Measurements from ENCODE around the gene GH2. TPM values are rescaled to one million over a fixed set of nuclear protein-coding genes. Genes with fewer than 3 reads are reported as not detected.
"Not testable (repeated sequence)": the region's sequence is repeated elsewhere in the genome, so short reads cannot be mapped to it uniquely, and the experiment has no call there.

GH2 gene
- total RNA-seq, 1 donor from 2014 or later, result not detected

GRCh38 chr17:63892316-63893037, 10.7 kb upstream of the GH2 start:
- H3K27me3 Mint-ChIP-seq (ENCODE audit: unreplicated experiment), result peaks cover 35% of the 10 kb centered on the region
- not testable (repeated sequence) for H3K9me3 Mint-ChIP-seq (ENCODE audit: unreplicated experiment); H3K4me1 Mint-ChIP-seq (ENCODE audit: unreplicated experiment); H3K27ac Mint-ChIP-seq (ENCODE audit: unreplicated experiment); H3K4me3 Mint-ChIP-seq (ENCODE audit: unreplicated experiment); H3K36me3 Mint-ChIP-seq (ENCODE audit: unreplicated experiment); DNase-seq (ENCODE audit: extremely low spot score, unreplicated experiment)
- peak; percentile 33 for TF ChIP-seq CTCF (IDR thresholded peaks at IDR 0.05)

GRCh38 chr17:63889026-63889848, 7.5 kb upstream of the GH2 start:
- H3K9me3 Mint-ChIP-seq (ENCODE audit: unreplicated experiment); H3K36me3 Mint-ChIP-seq (ENCODE audit: unreplicated experiment); H3K27ac Mint-ChIP-seq (ENCODE audit: unreplicated experiment); H3K4me3 Mint-ChIP-seq (ENCODE audit: unreplicated experiment); DNase-seq (ENCODE audit: extremely low spot score, unreplicated experiment); H3K4me1 Mint-ChIP-seq (ENCODE audit: unreplicated experiment): not testable (repeated sequence)
- TF ChIP-seq CTCF (IDR thresholded peaks at IDR 0.05), result peak; percentile 51
- H3K27me3 Mint-ChIP-seq (ENCODE audit: unreplicated experiment), result peaks cover 47% of the 10 kb centered on the region

DNA sequence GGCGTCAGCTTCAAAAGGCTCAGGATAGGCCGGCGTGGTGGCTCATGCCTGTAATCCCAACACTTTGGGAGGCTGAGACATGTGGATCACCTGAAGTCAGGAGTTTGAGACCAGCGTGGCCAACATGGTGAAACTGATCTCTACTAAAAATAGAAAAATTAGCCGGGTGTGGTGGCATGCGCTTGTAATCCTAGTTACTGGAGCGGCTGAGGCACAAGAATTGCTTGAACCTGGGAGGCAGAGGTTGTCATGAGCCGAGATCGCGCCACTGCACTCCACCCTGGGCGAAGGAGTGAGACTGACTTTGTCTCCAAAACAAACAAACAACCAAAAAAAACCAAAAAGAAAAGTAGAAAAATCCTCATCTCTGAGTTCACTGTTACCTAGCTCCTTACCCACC, 3.4 kb upstream of the GH2 start:
- not testable (repeated sequence) for H3K4me1 Mint-ChIP-seq (ENCODE audit: unreplicated experiment); H3K9me3 Mint-ChIP-seq (ENCODE audit: unreplicated experiment); H3K4me3 Mint-ChIP-seq (ENCODE audit: unreplicated experiment); DNase-seq (ENCODE audit: extremely low spot score, unreplicated experiment); H3K27ac Mint-ChIP-seq (ENCODE audit: unreplicated experiment); H3K36me3 Mint-ChIP-seq (ENCODE audit: unreplicated experiment)
- peaks cover 22% of the 10 kb centered on the region for H3K27me3 Mint-ChIP-seq (ENCODE audit: unreplicated experiment)

GRCh38 chr17:63882626-63883126, 932 bp upstream of the GH2 start:
- H3K4me3 Mint-ChIP-seq (ENCODE audit: unreplicated experiment); H3K36me3 Mint-ChIP-seq (ENCODE audit: unreplicated experiment); H3K4me1 Mint-ChIP-seq (ENCODE audit: unreplicated experiment); DNase-seq (ENCODE audit: extremely low spot score, unreplicated experiment); H3K27ac Mint-ChIP-seq (ENCODE audit: unreplicated experiment); H3K9me3 Mint-ChIP-seq (ENCODE audit: unreplicated experiment): not testable (repeated sequence)
- peaks cover 39% of the 10 kb centered on the region for H3K27me3 Mint-ChIP-seq (ENCODE audit: unreplicated experiment)

DNA sequence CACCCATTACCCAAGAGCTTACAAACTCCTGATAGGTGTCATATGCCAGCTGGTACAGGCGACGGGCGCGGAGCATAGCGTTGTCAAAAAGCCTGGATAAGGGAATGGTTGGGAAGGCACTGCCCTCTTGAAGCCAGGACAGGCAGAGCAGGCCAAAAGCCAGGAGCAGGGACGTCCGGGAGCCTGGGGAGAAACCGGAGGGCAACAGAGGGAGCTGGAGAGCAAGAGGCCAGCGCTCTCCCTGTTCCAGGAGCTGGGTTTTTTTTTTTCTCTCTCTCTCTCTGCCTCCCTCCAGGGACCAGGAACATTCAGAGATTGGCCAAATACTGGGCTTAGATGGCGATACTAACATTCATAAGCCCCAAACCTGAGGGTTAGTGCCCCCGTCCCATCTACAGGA, 407 bp downstream of the GH2 start:
- H3K27me3 Mint-ChIP-seq (ENCODE audit: unreplicated experiment), result peaks cover 31% of the 10 kb centered on the region
- H3K4me1 Mint-ChIP-seq (ENCODE audit: unreplicated experiment); H3K4me3 Mint-ChIP-seq (ENCODE audit: unreplicated experiment); H3K9me3 Mint-ChIP-seq (ENCODE audit: unreplicated experiment); H3K27ac Mint-ChIP-seq (ENCODE audit: unreplicated experiment); DNase-seq (ENCODE audit: extremely low spot score, unreplicated experiment); H3K36me3 Mint-ChIP-seq (ENCODE audit: unreplicated experiment): not testable (repeated sequence)

DNA sequence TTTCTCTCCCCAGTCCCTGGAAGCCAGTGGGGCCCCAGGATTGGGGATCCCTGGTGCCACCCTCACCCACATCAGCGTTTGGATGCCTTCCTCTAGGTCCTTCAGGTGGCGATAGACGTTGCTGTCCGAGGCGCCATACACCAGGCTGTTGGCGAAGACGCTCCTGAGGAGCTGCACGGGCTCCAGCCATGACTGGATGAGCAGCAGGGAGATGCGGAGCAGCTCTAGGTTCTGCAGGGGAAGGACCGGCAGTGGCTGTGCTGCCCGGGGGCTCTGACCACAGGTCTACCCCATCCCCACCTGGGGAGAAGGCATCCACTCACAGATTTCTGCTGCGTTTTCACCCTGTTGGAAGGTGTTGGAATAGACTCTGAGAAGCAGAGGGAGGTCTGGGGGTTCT, 1.0 kb downstream of the GH2 start:
- TF ChIP-seq CTCF (IDR thresholded peaks at IDR 0.05), result no peak
- Mint-ChIP-seq H3K9me3 (ENCODE audit: unreplicated experiment) (no peaks in the 10 kb centered on the region), H3K27me3 (ENCODE audit: unreplicated experiment) (peaks cover 31% of the 10 kb centered on the region), H3K27ac (ENCODE audit: unreplicated experiment) (no peak overlapping the region), H3K36me3 (ENCODE audit: unreplicated experiment) (no peaks in the 10 kb centered on the region), H3K4me3 (ENCODE audit: unreplicated experiment) (no peak overlapping the region), H3K4me1 (ENCODE audit: unreplicated experiment) (no peaks in the 10 kb centered on the region)
- no peak for DNase-seq (ENCODE audit: extremely low spot score, unreplicated experiment)

GRCh38 chr17:63878413-63878812, 3.3 kb downstream of the GH2 start:
- H3K4me1 Mint-ChIP-seq (ENCODE audit: unreplicated experiment); H3K27ac Mint-ChIP-seq (ENCODE audit: unreplicated experiment); H3K9me3 Mint-ChIP-seq (ENCODE audit: unreplicated experiment); H3K36me3 Mint-ChIP-seq (ENCODE audit: unreplicated experiment); H3K4me3 Mint-ChIP-seq (ENCODE audit: unreplicated experiment); DNase-seq (ENCODE audit: extremely low spot score, unreplicated experiment): not testable (repeated sequence)
- peaks cover 29% of the 10 kb centered on the region for H3K27me3 Mint-ChIP-seq (ENCODE audit: unreplicated experiment)

- peaks cover 43% of the 10 kb centered on the region for H3K27me3 Mint-ChIP-seq (ENCODE audit: unreplicated experiment)
- H3K36me3 Mint-ChIP-seq (ENCODE audit: unreplicated experiment); H3K9me3 Mint-ChIP-seq (ENCODE audit: unreplicated experiment); H3K27ac Mint-ChIP-seq (ENCODE audit: unreplicated experiment); H3K4me3 Mint-ChIP-seq (ENCODE audit: unreplicated experiment); DNase-seq (ENCODE audit: extremely low spot score, unreplicated experiment); H3K4me1 Mint-ChIP-seq (ENCODE audit: unreplicated experiment): not testable (repeated sequence)
Observed at GRCh38 chr17:63874693-63875092, 7.1 kb downstream of the GH2 start.

DNA sequence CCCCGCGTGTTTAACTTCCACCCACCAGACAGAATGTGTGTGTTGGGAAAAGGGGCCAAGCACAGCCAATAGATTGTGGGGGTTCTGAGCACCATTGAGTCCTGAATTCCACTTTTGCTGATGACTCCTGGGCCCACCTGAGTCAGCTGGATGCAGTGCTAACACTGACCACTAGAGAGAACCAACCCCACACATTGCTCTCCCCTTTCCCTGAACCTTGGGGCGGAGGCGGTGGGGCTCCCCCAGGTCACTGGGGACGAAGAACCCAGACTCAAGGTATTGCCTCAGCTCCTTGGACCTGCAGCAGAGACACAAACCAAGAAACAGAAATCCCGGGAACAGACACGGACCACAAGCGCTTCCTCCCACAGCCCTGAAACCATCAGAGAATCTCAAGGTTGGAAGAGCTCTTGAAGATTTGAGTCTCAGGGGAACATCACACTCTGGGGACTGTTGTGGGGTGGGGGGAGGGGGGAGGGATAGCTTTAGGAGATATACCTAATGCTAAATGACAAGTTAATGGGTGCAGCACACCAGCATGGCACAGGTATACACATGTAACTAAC, 7.6 kb downstream of the GH2 start:
- not testable (repeated sequence) for DNase-seq (ENCODE audit: extremely low spot score, unreplicated experiment); H3K4me3 Mint-ChIP-seq (ENCODE audit: unreplicated experiment); H3K4me1 Mint-ChIP-seq (ENCODE audit: unreplicated experiment); H3K9me3 Mint-ChIP-seq (ENCODE audit: unreplicated experiment); H3K36me3 Mint-ChIP-seq (ENCODE audit: unreplicated experiment); H3K27ac Mint-ChIP-seq (ENCODE audit: unreplicated experiment)
- H3K27me3 Mint-ChIP-seq (ENCODE audit: unreplicated experiment), result peaks cover 44% of the 10 kb centered on the region
